Nephron progenitor cell (in vitro differentiated cells): Measurements from ENCODE around the gene TMEM250.

Experiments used
- DNase-seq: peaks from one replicate; pipeline ENCODE4 v3.0.0; 2021
- H3K27ac Mint-ChIP-seq: 2 replicates; pipeline ENCODE4 v1.8.0; 2021; ENCODE audit warnings: mild to moderate bottlenecking, moderate library complexity, mixed read lengths
- H3K27me3 Mint-ChIP-seq: 2 replicates; pipeline ENCODE4 v1.8.0; 2021; ENCODE audit warnings: mild to moderate bottlenecking, low read depth, mixed read lengths; ENCODE audit not compliant: poor library complexity
- H3K36me3 Mint-ChIP-seq: 2 replicates; pipeline ENCODE4 v1.8.0; 2021; ENCODE audit warnings: low read depth, mixed read lengths
- H3K4me1 Mint-ChIP-seq: 2 replicates; pipeline ENCODE4 v1.8.0; 2021; ENCODE audit warnings: mixed read lengths
- H3K4me3 Mint-ChIP-seq: 2 replicates; pipeline ENCODE4 v1.8.0; 2021; ENCODE audit warnings: mild to moderate bottlenecking, moderate library complexity, mixed read lengths
- H3K9me3 Mint-ChIP-seq: 2 replicates; pipeline ENCODE4 v1.8.0; 2021; ENCODE audit warnings: mild to moderate bottlenecking, moderate library complexity, mixed read lengths
- TF ChIP-seq, protein P1 (sequence below): fragments of 200-600 bp; sonication (generic); IDR thresholded peaks from 2 replicates; pipeline ENCODE4 v1.5.0; 2021; ENCODE audit warnings: antibody characterized with exemption

Gene TMEM250

DNA sequence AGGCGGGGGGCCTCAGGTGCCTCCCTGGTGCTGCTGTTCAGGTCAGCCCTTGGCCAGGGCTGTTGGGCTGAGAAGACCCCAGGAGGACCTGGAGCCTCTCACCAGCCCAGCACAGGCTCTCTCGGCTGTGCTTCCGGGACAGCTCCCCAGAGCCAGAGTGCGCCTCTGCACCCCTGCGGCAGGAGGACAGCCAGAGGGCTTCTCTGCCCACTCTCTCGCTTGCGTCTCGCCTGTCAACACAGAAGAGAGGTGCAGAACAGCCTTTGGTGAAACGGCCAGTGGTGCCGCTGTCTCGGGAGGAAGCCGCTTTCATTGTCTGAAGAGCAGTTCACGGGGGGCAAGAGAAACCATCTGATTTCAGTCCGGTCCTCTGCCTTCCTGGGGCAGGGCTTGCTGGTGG is 19.8 kb downstream of the TMEM250 start:
- Mint-ChIP-seq H3K4me3 (no peak overlapping the region), H3K27ac (no peak overlapping the region), H3K9me3 (no peaks in the 10 kb centered on the region), H3K36me3 (no peaks in the 10 kb centered on the region), H3K27me3 (peaks cover 44% of the 10 kb centered on the region), H3K4me1 (peaks cover 12% of the 10 kb centered on the region)
- TF ChIP-seq, protein P1, sequence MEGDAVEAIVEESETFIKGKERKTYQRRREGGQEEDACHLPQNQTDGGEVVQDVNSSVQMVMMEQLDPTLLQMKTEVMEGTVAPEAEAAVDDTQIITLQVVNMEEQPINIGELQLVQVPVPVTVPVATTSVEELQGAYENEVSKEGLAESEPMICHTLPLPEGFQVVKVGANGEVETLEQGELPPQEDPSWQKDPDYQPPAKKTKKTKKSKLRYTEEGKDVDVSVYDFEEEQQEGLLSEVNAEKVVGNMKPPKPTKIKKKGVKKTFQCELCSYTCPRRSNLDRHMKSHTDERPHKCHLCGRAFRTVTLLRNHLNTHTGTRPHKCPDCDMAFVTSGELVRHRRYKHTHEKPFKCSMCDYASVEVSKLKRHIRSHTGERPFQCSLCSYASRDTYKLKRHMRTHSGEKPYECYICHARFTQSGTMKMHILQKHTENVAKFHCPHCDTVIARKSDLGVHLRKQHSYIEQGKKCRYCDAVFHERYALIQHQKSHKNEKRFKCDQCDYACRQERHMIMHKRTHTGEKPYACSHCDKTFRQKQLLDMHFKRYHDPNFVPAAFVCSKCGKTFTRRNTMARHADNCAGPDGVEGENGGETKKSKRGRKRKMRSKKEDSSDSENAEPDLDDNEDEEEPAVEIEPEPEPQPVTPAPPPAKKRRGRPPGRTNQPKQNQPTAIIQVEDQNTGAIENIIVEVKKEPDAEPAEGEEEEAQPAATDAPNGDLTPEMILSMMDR, result no peak
- no peak for DNase-seq

DNA sequence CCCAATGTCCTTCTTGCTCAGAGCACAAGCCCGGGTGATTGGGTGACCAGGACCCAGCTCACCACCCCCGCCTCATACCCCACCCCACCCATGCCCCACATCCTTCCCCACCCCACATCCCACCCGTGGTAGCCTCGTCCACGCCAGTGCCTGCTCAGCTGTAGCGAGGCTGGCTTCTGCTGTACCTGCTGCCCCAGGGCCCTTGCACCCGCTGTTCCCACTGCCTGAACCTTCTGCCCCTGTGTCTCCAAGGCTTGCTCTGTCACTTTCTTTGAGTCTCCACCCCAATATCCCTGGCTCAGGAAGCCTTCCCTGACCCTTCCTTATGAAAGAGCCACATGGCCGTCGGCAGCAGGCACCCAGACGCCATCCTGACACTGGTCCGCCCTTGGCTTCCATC is 20.5 kb downstream of the TMEM250 start:
- TF ChIP-seq, protein P1, result no peak
- Mint-ChIP-seq H3K27me3 (peaks cover 50% of the 10 kb centered on the region), H3K27ac (no peak overlapping the region), H3K9me3 (no peaks in the 10 kb centered on the region), H3K4me3 (no peak overlapping the region), H3K4me1 (peaks cover 18% of the 10 kb centered on the region), H3K36me3 (no peaks in the 10 kb centered on the region)
- DNase-seq, result no peak

DNA sequence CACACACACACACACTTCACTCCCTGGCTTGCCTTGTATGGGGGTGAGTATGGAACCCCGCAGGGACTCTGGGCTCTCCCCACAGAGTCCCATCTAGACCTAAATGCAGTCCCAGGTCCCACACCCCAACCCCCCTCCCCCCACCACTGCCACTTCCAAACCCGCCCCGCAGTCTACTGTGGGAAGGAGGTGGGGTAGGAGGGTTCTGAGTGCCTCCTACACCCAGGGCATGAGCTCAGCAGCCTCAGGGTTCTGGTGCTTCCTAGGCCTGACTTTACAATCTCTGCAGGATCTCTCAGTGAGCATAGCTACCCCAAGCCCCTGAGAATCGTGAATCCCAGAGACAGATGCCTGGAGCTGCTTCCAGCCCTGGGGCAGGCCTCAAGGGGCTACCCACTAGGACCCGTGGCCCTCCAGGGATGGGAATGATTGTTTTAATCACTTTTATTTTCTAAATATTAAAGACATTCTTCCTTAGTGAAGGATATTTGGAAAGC is 22.1 kb downstream of the TMEM250 start:
- H3K36me3 Mint-ChIP-seq, result no peaks in the 10 kb centered on the region
- DNase-seq, result no peak
- peak overlapping the region; percentile 62 for H3K4me3 Mint-ChIP-seq
- peaks cover 25% of the 10 kb centered on the region for H3K4me1 Mint-ChIP-seq
- TF ChIP-seq, protein P1, result no peak
- H3K27ac Mint-ChIP-seq, result no peak overlapping the region
- peaks cover 46% of the 10 kb centered on the region for H3K27me3 Mint-ChIP-seq
- H3K9me3 Mint-ChIP-seq, result no peaks in the 10 kb centered on the region

DNA sequence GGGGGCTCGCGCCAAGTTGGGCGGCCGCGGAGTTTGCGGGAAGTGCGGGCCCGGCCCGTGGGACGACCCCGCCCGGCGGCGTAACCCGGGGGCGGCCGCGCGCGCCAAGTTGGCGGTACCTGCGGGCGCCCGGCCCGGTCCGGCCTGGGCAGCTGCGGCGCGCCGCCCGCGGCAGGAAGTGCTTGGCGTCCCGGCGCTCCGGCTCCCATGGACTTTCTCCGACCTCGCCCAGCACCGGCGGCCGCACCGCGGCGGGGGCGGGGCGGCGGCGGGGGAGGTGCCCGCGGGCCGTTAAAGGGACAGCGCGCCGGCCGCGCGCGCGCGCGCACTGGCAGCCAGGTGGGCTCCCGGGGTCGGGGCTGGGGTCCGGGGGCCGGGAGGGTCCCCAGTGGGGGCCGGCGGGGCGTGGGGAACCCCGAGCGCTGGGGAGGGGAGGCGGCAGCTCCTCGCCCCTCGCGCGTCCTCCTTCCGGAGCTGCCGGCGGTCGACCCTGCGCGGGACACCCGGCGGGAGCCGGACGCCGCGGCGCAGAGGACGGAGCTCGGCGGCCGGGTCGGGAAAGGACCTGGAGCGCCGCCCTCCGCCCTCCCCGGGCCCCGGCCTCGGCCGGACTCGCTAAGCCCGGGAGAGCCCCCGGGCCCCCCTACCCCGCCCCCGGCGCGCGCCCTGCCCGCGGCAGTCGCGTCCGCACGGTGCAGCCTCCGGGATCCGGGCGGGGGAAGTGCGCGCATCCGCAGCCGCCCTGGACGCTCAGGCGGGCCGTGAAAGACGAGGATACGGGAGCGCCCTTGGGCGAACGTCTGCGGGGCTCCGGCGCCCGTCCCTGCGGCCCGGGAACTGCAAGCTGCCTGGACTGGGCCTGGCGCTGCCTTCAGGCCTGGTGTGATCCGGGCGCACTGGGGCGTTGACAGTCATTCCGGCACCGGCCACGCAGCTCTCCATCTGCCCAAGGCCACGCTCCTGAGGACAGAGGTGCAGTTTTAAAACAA is 23.3 kb downstream of the TMEM250 start, which contains the start of gene NACC2:
Gene NACC2 (minus strand): TSS at position 220 of the 989 bp plus-strand sequence. CDS start 44,768 bp downstream, outside the sequence.
- H3K27me3 Mint-ChIP-seq, result peaks cover 46% of the 10 kb centered on the region
- no peaks in the 10 kb centered on the region for H3K9me3 Mint-ChIP-seq
- peaks cover 28% of the 10 kb centered on the region for H3K4me1 Mint-ChIP-seq
- no peaks in the 10 kb centered on the region for H3K36me3 Mint-ChIP-seq
- H3K4me3 Mint-ChIP-seq, result peak within 1 kb of the TSS; percentile 71
- peak; percentile 70 for DNase-seq
- no peak within 1 kb of the TSS for H3K27ac Mint-ChIP-seq
- TF ChIP-seq, protein P1, result no peak

DNA sequence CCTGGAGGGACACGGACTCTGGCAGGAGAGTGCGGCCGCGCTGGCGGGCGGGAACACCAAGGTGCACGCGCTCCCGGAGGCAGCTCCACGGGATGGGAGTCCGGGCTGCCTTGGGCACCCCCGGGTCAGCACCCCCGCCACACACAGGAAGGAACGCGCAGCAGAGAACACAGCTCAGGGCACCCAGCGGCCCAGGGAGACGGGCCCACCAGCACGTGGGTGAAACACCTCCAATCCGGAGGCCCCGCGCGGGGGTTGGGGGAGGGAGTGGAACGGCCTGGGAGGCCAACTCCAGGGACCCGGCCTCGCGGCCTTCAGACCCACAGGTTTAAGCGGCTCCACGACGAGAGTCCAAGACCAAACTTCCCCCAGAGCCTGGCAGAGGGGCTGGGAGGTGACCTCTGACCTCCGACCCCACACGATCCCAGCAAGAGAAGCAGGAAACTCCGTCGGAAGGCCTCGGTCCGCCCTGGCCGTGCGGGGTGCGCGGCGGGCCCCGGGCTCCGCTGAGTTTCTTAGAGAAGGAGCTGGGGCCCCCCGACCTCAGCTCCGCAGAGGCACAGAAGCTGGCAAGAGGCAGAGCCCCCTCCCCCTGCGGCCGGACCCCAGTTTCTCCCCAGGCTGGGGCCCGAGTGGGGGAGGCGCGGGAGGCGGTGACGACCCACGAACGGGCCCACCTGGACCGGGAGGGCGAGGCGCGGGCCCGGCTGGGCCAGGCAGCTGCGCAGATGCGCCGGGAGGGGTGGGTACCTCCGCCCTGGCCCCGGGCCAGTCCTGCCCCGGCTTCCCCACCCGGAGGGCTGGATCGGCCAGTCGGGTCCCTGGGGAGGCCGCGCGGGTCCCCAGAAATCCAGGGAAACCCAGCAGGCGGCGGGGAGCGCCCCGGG is 24.4 kb downstream of the TMEM250 start:
- Mint-ChIP-seq H3K4me3 (peak overlapping the region; percentile 71), H3K36me3 (no peaks in the 10 kb centered on the region), H3K4me1 (peaks cover 25% of the 10 kb centered on the region), H3K27me3 (peaks cover 40% of the 10 kb centered on the region), H3K27ac (no peak overlapping the region), H3K9me3 (no peaks in the 10 kb centered on the region)
- TF ChIP-seq, protein P1, result no peak
- peak; percentile 51 for DNase-seq
